PC-3 (cell line): ENCODE data around the gene REXO4. TPM values are rescaled to one million over a fixed set of nuclear protein-coding genes. Genes with fewer than 3 reads are reported as not detected.

Experiments
- ATAC-seq: fragments of 200-7000 bp; cut with Tn5 transposase; 2 replicates; pipeline ENCODE4 v1.9.1; 2020; ENCODE audit warnings: mild to moderate bottlenecking, moderate library complexity
- BruUV-seq: library from RNA; stranded (reverse); fragments of 400-500 nt; replicated peaks from 2 replicates; lab custom pipeline; 2021; lab: Mats Ljungman, UMichigan
- CTCF ChIA-PET: fragments of 300-600 bp; sonication (Branson Sonifier 250); formaldehyde crosslinking; loops from one replicate; lab custom pipeline; 2022; ENCODE audit warnings: antibody characterized with exemption; lab: Charles Lee
- POLR2A ChIA-PET: fragments of 300-600 bp; sonication (Branson Sonifier 250); formaldehyde crosslinking; loops from one replicate; lab custom pipeline; 2022; ENCODE audit warnings: antibody characterized with exemption; ENCODE audit not compliant: unreplicated experiment; lab: Charles Lee
- DNase-seq: peaks from one replicate; pipeline ENCODE4 v3.0.0-alpha.2; 2015
- H2AFZ ChIP-seq: fragments of 300-600 bp; sonication (generic); 2 replicates; pipeline ENCODE4 v1.6.0; 2016; ENCODE audit warnings: antibody characterized with exemption, low read length
- H3F3A ChIP-seq: fragments of 300-600 bp; sonication (generic); one replicate; pipeline ENCODE4 v1.6.0; 2017; ENCODE audit warnings: antibody characterized with exemption, low read length, control low read depth, mild to moderate bottlenecking; ENCODE audit not compliant: unreplicated experiment
- H3K27ac ChIP-seq: fragments of 300-600 bp; sonication (generic); 2 replicates; pipeline ENCODE4 v1.5.1; 2016; ENCODE audit warnings: mild to moderate bottlenecking, low read length
- H3K27me3 ChIP-seq: fragments of 300-600 bp; sonication (generic); 2 replicates; pipeline ENCODE4 v1.6.1; 2016; ENCODE audit warnings: low read length, mixed read lengths
- H3K36me3 ChIP-seq: fragments of 300-600 bp; sonication (generic); 2 replicates; pipeline ENCODE4 v1.6.1; 2016; ENCODE audit warnings: low read depth, mixed run types, low read length, mixed read lengths
- H3K4me1 ChIP-seq: fragments of 300-600 bp; sonication (generic); 2 replicates; pipeline ENCODE4 v1.5.1; 2016; ENCODE audit warnings: low read length; ENCODE audit not compliant: insufficient read depth
- H3K4me2 ChIP-seq: fragments of 300-600 bp; sonication (generic); 2 replicates; pipeline ENCODE4 v1.6.0; 2016; ENCODE audit warnings: low read length
- H3K4me3 ChIP-seq: fragments of 300-600 bp; sonication (generic); 2 replicates; pipeline ENCODE4 v1.5.1; 2016; ENCODE audit warnings: mild to moderate bottlenecking, low read length, mixed read lengths
- H3K79me2 ChIP-seq: fragments of 300-600 bp; sonication (generic); 2 replicates; pipeline ENCODE4 v1.6.1; 2017; ENCODE audit warnings: low read length, mixed read lengths
- H3K9ac ChIP-seq: fragments of 300-600 bp; sonication (generic); 2 replicates; pipeline ENCODE4 v1.6.0; 2016; ENCODE audit warnings: mild to moderate bottlenecking, low read length
- H3K9me2 ChIP-seq: fragments of 300-600 bp; sonication (generic); replicated peaks from 2 replicates; pipeline ENCODE4 v1.6.1; 2016; ENCODE audit warnings: mixed run types, low read length, mixed read lengths
- H3K9me3 ChIP-seq: fragments of 300-600 bp; sonication (generic); 2 replicates; pipeline ENCODE4 v1.6.1; 2016; ENCODE audit warnings: low read length, mixed read lengths
- H4K20me1 ChIP-seq: fragments of 300-600 bp; sonication (generic); 2 replicates; pipeline ENCODE4 v1.6.1; 2016; ENCODE audit warnings: low read length, mixed read lengths
- EZH2 ChIP-seq: fragments of 300-600 bp; sonication (generic); IDR thresholded peaks from one replicate; pipeline ENCODE4 v1.6.1; 2017; ENCODE audit warnings: antibody characterized with exemption, mild to moderate bottlenecking, low read length; ENCODE audit not compliant: unreplicated experiment
- EZH2phosphoT487 ChIP-seq: fragments of 300-600 bp; sonication (generic); IDR thresholded peaks from 2 replicates; pipeline ENCODE4 v1.6.1; 2018; ENCODE audit warnings: mild to moderate bottlenecking, antibody characterized with exemption, low read length, borderline replicate concordance
- intact Hi-C: fragments of 100-400 bp; cut with micrococcal nuclease; formaldehyde crosslinking; loops from 2 replicates; pipeline ENCODE4 v1.9.0; 2023
- total RNA-seq: library from RNA; depleted of rRNA; stranded (reverse); fragments of >200 nt; gene quantifications from 2 replicates; pipeline ENCODE4 v1.2.3, GENCODE V29; 2014
- TF ChIP-seq, protein P1 (sequence below): fragments of 300-600 bp; sonication (generic); conservative IDR thresholded peaks from 2 replicates; pipeline ENCODE4 v1.5.1; 2017; ENCODE audit warnings: antibody characterized with exemption, low read depth, mild to moderate bottlenecking, low read length

The REXO4 gene
- total RNA-seq, 1 experiment from 2014 or later: 34.1 TPM

DNA sequence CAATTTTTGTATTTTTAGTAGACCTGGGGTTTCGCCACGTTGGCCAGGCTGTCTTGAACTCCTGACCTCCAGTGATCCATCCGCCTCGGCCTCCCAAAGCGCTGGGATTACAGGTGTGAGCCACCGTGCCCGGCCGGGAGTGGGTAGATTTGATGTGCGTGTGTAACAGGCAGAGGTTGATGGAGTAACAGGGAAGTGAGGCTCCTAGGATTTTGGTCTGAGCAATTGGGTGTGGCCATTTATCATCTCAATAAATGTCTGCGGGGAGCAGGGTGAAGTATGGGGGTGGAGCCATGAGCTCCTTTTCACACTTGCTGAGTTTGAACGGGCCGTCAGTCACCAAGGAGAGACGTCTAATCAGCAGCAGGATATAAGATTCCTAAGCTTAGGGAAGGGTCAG is 1.2 kb upstream of the REXO4 start:
- Histone ChIP-seq H3K9me3 (no peaks in the 10 kb centered on the region), H4K20me1 (no peaks in the 10 kb centered on the region), H3K9me2 (no peaks in the 10 kb centered on the region), H3K79me2 (peaks cover 38% of the 10 kb centered on the region), H2AFZ (no peak overlapping the region), H3K27ac (no peak overlapping the region), H3K4me3 (no peak overlapping the region), H3K27me3 (no peaks in the 10 kb centered on the region), H3F3A (no peaks in the 10 kb centered on the region), H3K36me3 (peaks cover 11% of the 10 kb centered on the region), H3K4me2 (0 out of 2 replicates have a peak overlapping the region, but pooled peaks have one; percentile 86), H3K4me1 (peaks cover 7% of the 10 kb centered on the region; the same call in 1 of the 2 replicates), H3K9ac (no peak overlapping the region)
- no peak for ATAC-seq
- POLR2A ChIA-PET: no interaction called here
- BruUV-seq: no TSS peak
- intact Hi-C loops: no loop called here
- no peak for DNase-seq
- CTCF ChIA-PET: interaction anchor here (0.6 kb wide), 1 partner anchor 68 kb away, joined by 4 read pairs; no protein-coding TSS in a partner anchor
- TF ChIP-seq EZH2phosphoT487 (no peak), EZH2 (no peak)
- TF ChIP-seq, protein P1, sequence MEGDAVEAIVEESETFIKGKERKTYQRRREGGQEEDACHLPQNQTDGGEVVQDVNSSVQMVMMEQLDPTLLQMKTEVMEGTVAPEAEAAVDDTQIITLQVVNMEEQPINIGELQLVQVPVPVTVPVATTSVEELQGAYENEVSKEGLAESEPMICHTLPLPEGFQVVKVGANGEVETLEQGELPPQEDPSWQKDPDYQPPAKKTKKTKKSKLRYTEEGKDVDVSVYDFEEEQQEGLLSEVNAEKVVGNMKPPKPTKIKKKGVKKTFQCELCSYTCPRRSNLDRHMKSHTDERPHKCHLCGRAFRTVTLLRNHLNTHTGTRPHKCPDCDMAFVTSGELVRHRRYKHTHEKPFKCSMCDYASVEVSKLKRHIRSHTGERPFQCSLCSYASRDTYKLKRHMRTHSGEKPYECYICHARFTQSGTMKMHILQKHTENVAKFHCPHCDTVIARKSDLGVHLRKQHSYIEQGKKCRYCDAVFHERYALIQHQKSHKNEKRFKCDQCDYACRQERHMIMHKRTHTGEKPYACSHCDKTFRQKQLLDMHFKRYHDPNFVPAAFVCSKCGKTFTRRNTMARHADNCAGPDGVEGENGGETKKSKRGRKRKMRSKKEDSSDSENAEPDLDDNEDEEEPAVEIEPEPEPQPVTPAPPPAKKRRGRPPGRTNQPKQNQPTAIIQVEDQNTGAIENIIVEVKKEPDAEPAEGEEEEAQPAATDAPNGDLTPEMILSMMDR: no peak

DNA sequence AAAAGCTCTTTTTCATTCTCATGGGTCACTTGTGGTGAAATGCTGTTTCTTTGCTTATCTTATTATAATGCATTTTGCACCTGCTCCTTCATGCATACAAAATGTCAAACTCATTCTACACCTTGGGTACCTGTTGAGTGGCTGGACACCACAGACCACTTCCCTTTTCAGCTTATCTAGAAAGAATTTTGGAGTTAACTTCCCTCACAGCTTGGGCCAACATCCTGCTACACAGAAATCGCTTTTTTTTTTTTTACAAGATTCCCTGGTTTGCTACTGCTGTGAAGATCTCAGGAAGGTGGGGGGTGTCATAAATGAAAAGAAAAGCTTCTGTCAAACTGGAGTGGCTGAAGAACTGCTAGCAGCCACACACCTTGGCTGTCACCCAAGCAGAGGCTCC is 2.6 kb downstream of the REXO4 start:
- H3K9me2 ChIP-seq: no peaks in the 10 kb centered on the region
- TF ChIP-seq EZH2: no peak
- TF ChIP-seq EZH2phosphoT487: no peak
- TF ChIP-seq, protein P1: no peak
- peaks cover 7% of the 10 kb centered on the region; the same call in 1 of the 2 replicates for H3K4me1 ChIP-seq
- H3K9ac ChIP-seq: no peak overlapping the region
- H3K36me3 ChIP-seq: peaks cover 11% of the 10 kb centered on the region
- H3F3A ChIP-seq: no peaks in the 10 kb centered on the region
- intact Hi-C loops: no loop called here
- no peaks in the 10 kb centered on the region for H3K9me3 ChIP-seq
- H3K27me3 ChIP-seq: no peaks in the 10 kb centered on the region
- BruUV-seq: no TSS peak
- peaks cover 46% of the 10 kb centered on the region for H3K79me2 ChIP-seq
- ChIA-PET CTCF (no interaction called here), POLR2A (no interaction called here)
- no peaks in the 10 kb centered on the region for H4K20me1 ChIP-seq
- no peak overlapping the region for H3K4me2 ChIP-seq
- H2AFZ ChIP-seq: no peak overlapping the region
- no peak overlapping the region for H3K27ac ChIP-seq
- ATAC-seq: no peak
- DNase-seq: no peak
- no peak overlapping the region for H3K4me3 ChIP-seq

DNA sequence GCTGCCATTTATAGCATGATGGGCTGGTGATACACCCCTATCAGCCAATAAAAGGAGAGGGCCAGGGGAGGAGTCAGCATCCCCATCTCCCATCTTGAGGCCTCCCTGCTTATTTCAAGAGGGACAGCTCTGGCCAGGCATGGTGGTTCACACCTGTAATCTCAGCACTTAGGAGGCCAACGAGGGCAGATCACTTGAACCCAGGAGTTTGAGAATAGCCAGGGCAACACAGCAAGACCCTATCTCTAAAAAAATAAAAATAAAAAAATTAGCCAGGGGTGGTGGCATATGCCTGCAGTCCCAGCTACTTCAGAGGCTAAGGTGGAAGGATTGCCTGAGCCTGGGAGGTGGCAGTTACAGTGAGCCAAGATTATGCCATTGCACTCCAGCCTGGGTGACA is 9.8 kb downstream of the REXO4 start:
- intact Hi-C loops: no loop called here
- Histone ChIP-seq H3K27ac (no peak overlapping the region), H4K20me1 (no peaks in the 10 kb centered on the region), H3K79me2 (no peaks in the 10 kb centered on the region), H3K4me2 (no peak overlapping the region), H3K9me2 (no peaks in the 10 kb centered on the region), H3K27me3 (no peaks in the 10 kb centered on the region), H2AFZ (no peak overlapping the region), H3K9me3 (no peaks in the 10 kb centered on the region), H3K36me3 (peaks cover 17% of the 10 kb centered on the region; the same call in 1 of the 2 replicates), H3K4me1 (no peaks in the 10 kb centered on the region), H3K9ac (no peak overlapping the region), H3K4me3 (no peak overlapping the region), H3F3A (no peaks in the 10 kb centered on the region)
- TF ChIP-seq EZH2phosphoT487 (no peak), EZH2 (no peak)
- TF ChIP-seq, protein P1: no peak
- ATAC-seq (no peak), DNase-seq (no peak)
- ChIA-PET CTCF (no interaction called here), POLR2A (no interaction called here)
- no TSS peak for BruUV-seq
